NCI-H748 treated with DMSO at 0.1 percent for 48 hours (cell line): ENCODE measurements around the gene DNASE1L1.
A peak's percentile ranks its signal among the peaks of the same experiment; 100 is the strongest.
"Not testable (repeated sequence)": the region's sequence is repeated elsewhere in the genome, so short reads cannot be mapped to it uniquely, and the experiment has no call there.

Experiments used
- DNase-seq: peaks from one replicate; lab custom pipeline; 2025; lab: John Stamatoyannopoulos, UW

DNASE1L1 gene

DNA sequence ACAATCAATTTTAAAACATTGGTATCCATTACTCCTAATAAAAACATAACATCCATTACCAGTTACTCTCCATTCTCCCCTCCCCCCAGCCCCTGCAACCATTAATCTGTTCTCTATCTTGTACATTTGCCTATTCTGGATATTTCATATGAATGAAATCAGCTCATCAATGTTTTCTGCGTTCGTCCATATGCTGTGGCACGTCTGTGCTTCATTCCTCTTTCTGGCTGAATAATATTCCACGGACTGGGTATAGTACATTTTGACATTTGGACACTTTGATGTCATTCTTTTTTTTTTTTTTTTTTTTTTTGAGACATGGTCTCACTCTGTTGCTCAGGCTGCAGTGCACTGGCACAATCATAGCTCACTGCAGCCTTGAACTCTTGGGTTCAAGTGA, 5.2 kb downstream of the DNASE1L1 start:
- DNase-seq: no peak

DNA sequence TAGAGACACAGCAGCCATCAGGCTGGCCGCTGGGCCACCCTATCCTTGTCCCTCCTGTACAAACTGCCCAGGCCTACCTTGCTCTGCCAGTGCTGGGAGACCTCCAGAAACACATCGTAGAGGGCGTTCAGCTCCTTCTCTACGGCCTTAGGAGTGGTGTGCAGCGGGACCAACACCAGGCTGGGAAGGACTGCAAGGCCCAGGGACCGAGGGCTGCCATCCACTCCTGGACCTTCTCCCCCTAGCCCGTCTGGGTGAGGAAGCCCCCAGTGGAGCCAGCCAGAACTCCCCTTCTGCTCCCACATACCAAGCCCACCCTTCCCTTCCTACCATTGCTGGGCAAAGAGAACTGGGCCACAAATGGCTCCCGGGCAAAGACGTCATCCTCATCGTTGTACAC, 5.9 kb downstream of the DNASE1L1 start:
- no peak for DNase-seq

DNA sequence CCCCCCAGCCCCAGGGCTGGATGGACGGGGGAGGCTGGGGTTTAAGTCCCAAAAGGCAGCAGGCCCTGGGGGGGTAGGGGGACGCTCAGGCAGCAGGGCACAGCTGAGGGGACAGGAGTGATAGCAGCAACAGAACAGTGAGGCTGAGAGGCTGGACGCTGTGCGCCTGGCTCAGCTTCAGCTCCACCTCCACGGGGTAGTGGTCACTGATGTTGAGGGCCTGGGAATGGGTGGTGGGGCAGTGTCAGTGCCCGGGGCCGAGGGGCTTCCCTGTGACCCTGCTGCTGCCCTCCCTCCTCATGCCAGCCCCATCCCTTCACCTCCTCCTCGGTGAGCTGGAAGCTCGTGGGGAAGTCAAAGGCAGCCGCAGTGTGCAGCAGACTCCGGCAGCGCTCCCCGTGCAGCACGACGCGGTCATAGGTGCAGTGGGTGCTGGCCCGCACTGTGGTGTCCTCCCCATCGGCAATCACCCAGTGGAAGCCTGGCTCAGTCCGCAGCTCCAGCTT, 6.4 kb downstream of the DNASE1L1 start:
- no peak for DNase-seq

DNA sequence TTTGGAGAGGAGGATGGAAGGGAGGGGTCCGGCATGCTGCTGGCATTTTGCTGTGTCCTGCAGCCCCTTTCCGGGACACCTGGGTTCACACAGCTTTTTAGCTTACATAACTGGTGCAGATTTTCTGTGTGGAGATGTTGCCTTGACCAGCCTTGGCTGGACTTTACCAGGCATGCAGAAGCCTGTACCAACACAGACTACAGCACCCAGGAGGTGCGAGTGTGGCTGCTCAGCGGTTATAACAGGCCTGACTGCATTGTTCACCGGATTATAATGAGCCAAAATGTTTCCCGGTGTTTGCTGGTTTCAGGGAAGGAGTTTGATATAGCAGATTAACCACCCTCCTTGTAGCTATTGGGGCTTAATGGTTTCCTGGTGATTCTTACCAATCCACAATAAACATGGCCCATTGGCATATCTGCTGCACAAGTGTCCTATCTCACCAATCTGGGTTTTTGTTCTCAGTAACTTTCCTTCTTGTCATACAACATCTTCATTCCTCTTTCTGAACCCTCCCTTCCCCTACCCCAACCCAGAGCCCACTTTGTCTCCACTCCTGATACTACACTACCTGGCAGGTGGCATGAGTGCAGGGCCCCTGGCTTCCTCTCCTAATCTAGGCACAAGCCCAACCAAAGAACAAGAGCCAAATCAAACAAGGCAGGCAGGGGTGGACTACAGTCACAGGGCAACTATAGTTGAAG, 7.0 kb downstream of the DNASE1L1 start:
- DNase-seq: no peak

DNA sequence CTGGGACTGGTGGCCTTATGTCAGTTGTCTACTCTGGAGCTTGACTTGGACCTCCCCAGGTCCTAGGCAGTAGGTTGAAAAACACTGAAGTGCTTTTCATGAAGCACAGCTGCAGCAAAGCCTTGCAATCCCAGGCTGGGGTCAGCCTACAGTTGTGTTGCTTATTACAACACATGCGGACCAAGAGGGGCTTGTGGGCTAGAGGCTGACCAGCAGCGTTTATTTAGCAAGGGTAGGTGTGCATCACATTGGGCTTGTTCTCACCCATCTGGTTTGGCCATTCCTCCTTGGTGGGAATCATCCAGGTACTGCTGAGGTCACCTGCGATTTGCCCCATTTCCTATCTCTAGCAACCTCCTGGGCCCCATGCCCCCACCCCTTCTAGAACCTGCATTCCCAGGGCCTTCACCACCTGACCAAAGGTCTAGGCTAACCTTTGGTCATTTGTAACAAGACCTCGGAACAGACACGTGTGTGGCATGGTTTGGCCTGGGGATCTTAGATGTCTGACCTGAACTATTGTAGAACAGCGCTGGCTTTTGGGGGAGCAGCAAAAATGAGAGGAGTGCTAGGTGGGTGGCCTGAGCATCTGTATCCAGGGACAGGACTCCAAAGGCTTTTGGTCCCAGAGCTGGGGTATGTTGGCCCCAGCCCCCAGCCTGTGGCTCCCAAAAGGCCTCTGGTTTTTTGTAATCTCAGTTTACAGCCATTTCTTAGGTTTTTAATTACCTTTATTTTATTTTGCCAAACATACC, 7.8 kb downstream of the DNASE1L1 start:
- no peak for DNase-seq

DNA sequence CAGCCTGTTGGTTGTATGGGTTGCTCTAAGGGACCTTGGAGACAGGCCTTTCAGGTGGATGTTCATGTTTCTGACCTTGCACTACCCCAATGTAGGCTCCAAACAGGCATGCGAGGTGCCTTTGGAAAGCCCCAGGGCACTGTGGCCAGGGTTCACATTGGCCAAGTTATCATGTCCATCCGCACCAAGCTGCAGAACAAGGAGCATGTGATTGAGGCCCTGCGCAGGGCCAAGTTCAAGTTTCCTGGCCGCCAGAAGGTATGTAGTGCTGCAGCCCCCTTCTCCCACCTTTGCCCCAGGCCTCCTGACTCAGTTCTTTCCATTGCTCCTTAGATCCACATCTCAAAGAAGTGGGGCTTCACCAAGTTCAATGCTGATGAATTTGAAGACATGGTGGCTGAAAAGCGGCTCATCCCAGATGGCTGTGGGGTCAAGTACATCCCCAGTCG, 8.7 kb downstream of the DNASE1L1 start:
- DNase-seq: not testable (repeated sequence)

DNA sequence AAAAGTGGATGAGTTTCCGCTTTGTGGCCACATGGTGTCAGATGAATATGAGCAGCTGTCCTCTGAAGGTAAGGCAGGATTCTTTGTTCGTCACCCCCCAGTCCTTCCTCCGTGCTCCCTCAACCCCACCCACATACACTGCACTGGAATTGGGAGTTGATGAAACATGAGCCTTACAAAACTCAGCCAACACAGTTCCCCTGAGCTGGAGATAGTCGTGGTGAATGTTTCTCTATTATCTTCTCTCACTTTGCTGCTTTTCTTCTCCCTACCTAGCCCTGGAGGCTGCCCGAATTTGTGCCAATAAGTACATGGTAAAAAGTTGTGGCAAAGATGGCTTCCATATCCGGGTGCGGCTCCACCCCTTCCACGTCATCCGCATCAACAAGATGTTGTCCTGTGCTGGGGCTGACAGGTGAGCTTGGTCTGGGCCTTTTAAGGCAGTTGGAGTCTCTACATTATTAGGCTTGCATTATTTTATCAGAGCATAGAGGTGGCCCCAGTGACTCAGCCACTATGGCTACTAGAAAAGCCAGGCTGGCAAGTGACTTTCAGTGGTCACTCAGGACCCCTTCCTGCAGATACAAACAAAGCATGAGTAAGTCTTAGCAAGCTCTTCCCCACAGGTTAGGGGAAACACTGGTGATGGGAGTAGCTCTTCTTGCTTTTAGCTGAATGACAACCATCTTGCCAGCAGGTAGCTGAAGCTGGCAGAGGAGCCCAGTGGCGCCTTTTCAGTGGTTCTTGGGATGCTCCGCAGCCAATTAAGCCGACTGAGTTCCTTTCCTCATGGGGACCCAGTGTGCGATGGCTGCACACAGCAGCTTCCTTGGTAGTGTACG, 9.3 kb downstream of the DNASE1L1 start:
- no peak for DNase-seq

DNA sequence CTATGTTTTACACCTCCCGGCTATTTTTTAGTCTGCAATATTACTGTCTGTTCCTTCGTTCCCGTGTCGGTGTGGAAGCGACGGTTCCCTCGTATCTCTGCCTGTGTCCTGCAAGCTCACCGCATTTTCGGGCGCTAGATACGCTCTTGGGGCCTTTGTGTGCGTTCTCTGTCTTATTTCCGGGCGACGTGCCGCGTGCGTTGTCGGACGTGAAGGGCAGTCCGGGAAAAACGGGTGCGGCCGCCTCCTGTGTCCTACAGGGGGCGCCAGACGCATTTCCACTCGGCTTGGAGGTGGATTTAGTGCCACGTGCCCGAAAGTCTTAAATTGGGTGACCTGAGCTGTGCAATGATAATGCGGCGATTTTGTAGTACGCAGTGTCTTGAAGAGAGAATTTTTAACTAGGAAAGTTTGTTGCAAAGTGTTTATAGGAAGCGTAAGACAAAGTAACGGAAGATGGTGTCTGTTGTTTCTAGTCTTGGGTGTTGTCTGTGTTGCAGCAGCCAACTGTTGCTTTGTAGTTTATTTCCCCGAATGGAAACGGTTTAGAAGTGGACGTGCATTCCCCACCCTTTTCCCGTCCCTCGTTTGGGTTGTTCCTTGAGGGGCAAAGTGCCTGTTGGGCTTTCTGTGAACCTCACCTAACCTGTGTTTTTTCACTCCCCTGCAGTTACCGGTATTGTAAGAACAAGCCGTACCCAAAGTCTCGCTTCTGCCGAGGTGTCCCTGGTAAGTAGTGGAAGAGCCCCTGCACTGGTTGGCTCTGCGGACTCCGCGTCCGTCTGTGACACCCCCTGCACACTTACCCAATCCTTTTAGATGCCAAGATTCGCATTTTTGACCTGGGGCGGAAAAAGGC, 10.2 kb downstream of the DNASE1L1 start:
- DNase-seq: peak; percentile 66

DNA sequence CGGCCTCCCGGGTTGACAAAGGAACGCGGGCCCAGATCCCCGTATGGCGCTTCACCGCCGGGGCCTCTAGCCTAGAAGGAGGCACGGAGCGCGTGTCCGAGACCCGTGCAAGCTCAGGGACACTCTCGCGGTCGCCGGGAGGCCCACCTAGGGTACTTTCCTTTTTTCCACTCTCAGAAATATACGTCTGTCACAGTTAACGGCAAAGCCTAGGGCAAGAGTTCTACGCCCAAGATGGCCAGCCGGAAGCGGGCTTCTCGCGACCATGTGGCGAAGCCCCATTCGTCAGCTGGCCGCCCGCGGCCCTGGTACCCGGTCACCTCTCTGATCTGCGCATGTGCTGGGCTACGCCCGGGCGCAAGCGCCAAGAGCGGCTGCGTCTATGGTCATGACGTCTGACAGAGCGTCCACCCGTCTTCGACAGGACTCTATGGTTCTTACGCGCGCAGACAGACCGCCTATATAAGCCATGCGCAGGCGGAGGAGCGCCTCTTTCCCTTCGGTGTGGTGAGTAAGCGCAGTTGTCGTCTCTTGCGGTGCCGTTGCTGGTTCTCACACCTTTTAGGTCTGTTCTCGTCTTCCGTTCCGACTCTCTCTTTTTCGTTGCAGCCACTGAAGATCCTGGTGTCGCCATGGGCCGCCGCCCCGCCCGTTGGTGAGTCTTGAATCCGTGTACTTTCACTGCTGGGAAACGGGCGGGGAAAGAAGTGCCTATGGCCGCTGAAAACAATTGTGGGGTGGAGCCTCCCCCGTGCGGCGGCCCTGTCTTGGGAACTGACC, 11.0 kb downstream of the DNASE1L1 start, which contains the start of gene RPL10:
Gene RPL10, plus strand, starts transcription at position 490 of the 780 bp plus-strand sequence. Its CDS starts 143 bp downstream, at position 633.
- DNase-seq: peak; percentile 91

DNA sequence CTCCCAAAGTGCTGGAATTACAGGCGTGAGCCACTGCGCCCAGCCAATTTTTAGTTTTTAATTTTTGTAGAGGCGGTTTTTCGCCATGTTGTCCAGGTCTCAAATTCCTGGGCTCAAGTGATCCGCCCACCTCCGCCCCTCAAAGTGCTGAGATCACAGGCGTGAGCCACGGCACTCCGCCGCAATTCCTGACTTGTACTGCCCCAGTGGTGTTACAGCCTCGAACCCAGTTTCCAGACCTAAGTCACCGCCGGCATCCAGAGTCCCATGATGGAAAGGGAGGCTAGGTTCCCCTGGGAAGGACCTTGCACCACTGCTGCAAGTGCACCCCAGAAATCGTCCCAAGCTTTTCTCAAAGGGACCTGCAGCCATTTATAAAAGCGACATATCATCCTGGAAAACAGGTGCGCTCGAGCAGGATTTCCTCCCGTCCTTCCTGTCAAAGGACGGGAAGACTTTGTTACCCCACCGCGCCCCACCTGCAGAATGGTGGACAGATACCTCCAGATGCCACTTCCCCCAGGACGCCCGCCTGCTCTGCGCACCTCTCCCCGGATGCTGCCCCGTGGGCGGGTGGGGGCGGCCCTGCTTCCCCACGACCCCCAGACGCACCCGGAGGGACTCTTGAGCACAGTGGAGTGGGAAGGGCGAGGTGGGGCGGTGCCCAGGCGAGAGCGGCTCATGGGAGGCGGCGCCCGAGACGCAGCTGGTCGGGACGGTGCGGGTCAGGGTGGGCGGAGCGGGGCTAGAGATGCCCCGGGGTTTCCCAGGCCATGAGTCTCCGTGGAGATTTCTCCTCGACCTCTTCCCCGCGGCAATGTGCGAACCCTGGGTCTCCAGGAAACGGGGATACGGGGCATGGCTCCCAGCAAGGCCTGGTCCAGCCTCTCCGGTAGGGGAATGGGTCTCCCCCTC, 11.8 kb downstream of the DNASE1L1 start:
- peak; percentile 29 for DNase-seq

DNA sequence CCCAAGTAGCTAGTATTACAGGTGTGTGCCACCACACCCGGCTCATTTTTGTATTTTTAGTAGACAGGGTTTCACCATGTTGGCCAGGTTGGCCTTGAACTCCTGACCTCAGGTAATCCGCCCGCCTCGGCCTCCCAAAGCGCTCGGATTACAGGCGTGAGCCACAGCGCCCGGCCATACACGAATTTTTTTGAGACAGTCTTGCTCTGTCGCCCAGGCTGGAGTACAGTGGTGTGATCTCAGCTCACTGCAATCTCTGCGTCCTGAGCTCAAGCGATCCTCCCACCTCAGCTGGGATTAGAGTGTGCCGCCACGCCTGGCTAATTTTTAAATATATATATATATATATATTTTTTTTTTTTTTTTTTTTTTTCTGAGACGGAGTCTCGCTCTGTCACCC, 12.7 kb downstream of the DNASE1L1 start:
- not testable (repeated sequence) for DNase-seq

DNA sequence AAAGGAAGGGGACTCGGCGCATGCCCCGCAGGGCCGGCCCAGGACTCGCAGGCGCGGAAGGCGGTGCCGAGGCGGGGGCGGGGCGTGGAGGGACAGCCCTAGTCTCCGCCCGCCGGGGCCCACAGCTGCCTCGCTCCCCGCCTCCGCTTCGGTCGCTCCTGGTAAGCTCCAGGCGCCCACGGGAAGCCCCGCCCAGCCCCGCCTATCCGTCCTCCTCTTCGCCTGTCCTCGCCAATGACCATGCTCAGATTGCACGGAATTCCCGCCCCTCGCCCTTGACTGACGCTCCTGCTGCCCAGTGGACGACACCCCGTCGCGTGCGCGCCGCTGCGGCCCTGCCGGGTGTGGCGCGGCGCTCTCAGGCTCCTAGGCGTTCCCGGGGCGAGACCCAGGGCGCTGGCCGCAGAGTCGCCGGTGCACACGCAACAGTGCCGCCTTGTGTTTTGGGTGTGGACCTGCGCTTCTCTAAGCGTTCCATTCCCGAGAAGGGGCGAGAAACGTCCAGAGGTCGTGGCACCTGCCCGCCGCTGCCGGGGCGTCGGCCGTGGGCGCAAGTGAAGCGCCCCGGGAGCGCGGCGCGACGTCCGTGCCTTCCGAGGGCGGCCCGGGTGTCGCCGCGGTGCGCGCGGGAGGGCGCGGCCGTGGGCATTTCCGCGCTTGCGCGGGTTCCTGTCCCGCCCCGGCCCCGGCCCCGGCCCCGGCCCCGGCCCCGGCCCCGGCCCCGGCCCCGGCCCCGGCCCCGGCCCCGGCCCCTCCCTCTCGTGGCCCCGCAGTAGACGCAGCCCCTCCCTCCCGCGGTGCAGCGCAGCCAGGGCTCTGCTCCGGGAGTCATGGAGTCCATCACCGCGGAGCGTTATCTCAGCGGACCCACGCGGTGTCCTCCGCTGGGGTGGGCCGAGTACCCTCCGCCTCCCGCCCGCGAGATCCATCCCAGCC, 19.0 kb downstream of the DNASE1L1 start:
- DNase-seq: not testable (repeated sequence)

DNA sequence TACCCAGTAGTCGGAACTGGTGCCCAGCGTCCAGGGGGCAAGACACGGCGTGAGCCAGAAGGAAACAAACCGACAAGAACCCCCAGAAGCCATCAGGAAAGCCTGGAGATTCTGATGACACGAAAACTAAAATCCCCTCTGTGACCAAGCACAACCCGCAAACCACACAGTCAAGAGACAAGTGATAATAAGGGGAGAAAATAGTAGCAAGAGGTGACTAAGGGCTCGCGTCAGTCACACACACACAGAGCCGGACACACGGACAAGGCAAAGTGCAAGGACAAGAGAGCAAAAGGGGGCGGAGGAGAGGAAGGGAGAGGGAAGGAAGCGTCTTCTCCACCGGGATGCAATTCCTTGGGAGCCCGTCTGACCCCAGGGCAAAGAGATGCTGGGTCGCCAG, 20.4 kb downstream of the DNASE1L1 start:
- DNase-seq: not testable (repeated sequence)

DNA sequence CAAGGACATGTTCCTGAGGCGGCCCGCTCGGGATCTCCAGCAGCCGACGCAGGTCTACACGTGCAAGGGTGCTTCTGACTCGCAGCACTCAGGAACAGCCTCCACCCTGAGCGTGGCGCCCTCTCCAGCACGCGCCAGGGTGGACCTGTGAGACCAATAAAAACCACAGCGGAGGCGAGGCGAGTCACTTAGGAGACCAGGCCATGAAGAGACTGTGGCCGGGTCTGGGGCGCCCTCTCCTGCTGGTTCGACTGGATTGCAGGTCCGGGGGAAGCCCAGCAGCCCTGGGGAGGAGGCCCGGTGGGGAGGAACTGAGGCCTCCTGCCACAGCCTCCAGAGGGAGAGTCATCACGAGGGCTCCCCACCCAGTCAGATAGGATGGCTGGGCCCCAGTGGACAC, 21.0 kb downstream of the DNASE1L1 start:
- DNase-seq: not testable (repeated sequence)

DNA sequence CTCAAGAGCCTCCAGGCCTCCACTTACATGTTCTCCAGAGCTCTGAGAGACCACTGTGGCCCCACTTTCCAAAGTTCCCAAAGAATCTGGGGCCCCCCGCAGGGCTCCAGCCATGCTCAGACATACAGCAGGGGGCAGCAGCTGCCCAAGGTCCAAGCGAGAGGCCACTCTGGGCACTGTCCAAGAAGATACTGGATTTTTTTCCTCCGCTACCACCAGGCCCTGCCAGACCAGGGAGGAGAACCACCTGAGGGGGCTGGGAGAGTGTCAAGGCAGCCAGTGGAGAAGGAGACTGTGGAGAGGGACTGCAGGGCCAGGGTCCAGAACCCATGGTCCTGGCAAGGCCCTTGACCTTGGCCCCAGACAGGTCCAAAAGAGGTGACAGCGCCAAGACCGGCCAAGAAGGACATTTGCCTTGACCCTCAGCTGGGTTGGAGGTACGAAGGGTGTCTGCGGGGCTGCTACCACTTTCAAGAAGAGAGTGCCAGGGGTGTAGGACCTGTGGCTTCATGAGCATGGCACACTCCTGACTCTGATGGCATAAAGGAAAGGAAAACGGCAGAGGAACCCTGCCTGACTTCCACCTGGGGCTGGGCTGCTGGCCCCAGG, 24.7 kb downstream of the DNASE1L1 start:
- no peak for DNase-seq

DNA sequence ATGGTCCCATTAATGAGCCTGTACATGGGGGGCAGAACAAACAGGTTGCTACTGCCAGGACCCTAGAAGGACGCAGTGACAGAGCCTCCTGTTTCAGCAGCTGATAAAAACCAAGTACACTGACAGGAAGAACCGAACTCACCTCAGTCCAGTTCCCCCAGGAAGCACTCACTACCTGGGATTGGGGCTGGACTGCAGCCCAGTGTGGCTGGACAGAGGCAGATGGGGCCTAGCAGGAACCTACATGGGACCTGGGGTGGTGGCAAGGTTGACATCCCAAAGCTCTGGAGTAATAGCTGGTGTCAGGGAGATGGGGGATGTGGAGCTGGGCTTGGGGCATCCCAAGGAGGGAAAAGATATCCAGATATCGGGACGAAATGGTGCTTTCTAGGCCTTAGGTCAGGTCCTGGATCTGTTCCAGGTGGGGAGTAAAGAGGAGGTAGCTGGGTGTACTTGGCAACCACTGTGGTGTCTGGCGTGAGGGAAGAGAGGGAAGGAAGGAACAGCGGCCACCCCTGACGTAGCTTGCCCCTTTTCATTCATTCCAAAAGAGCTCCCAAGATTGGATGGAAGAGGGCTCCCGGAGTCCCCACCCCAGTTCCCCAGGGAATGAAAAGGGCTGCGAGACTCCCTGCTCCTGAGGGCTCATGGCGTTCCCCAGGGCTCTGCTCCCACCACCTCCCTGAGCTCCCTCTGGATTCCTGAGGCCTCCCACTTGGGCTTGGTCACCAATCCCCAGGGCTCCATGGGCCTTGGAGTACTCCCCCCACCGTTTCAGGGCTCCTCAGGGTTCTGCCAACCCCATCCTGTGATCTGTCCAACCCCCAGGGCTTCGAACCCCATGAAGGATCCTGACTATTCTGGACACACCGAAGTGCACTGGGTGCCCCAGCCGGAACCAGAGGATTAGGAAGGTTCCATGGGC, 25.4 kb downstream of the DNASE1L1 start:
- no peak for DNase-seq
